Activated T-helper 9 cell treated with anti-CD3 and anti-CD28 coated beads, Interleukin-2, amount 50 U/mL, for 16 hours (primary cell): ENCODE data around the gene UBXN2A.
"Not testable (repeated sequence)": the region's sequence is repeated elsewhere in the genome, so short reads cannot be mapped to it uniquely, and the experiment has no call there.

Experiments used
- DNase-seq: peaks from one replicate; pipeline ENCODE4 v3.0.0-alpha.2; 2020; ENCODE audit warnings: low read depth

UBXN2A gene

DNA sequence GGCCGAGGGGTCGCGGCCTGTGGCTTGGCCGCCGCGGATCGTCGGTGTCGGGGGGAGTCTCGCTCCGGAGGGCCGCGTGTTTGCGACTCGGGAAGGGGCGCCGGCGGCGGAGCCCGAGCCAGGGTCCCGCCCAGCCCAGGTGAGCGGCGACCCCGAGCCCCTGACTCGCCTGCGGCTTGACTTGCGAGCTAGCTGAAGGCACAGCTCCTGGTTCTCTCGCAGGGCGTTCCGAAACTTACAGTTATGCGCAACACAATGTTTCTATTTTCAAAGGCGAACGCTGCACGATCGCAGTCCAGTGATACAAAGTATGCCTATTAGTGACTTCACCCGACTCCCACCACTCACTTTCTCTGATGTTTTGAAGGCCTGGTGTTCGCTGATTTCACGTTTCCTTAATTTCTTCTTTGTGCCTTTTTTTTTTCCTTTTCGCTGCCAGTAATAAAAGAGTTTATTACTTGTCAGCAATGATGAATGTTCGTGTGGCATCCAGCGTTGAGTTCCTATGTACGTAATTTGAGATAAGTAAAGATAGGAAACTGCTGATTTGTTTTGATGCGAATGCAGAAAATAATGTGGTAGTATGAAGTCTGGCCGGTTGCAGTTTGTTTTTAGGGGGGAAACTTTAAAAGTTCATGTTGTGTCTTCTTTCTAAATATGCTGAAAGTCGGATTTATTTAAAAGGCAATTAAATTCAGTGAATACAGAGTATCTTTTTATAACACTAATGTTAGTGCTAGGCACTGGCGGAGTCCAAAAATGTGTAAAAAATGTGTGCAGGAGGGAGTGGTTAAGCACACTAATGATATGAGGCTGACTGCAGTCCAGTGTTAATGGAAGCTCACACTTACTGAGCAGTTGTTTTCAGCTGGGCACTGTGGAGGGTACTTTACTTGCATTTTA lies 706 bp downstream of the UBXN2A start:
- DNase-seq = no peak

DNA sequence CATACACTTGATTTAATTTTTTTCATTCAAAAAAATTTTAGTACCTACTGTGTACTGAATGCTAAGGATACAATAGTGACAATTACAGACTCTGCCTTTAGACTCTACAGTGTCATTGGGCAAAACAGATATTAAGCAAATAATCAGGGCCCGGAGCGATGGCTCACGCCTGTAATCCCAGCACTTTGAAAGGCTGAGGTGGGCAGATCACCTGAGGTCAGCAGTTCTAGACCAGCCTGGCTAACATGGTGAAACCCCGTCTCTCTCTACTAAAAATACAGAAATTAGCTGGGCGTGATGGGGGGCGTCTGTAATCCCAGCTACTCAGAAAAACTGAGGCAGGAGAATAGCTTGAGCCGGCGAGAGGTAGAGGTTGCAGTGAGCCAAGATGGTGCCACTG lies 1.4 kb downstream of the UBXN2A start:
- no peak for DNase-seq

GRCh38 chr2:23943666-23944065 lies 3.4 kb downstream of the UBXN2A start:
- no peak for DNase-seq

GRCh38 chr2:23944527-23944926 lies 4.3 kb downstream of the UBXN2A start:
- DNase-seq = no peak

DNA sequence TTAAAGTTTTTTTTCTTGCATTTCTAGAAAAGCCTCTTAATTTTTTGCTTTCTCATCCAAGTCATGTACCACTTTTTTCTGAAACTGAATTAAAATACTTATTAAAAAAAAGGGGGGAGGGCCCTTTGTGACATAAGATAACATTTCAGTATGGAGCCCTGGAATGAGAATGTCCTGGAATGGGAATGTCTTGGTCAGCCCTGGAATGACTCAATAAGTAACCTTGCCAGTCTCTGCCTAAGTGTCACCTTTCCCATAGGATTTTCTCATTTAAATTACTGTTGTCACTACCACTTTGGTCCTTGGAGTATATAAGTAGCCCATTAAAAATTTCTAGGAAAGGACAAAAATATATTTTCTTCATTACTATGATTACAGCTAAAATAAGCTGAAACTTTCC lies 4.7 kb downstream of the UBXN2A start:
- no peak for DNase-seq

GRCh38 chr2:23947350-23947749 lies 7.1 kb downstream of the UBXN2A start:
- no peak for DNase-seq

GRCh38 chr2:23952558-23952957 lies 12.3 kb downstream of the UBXN2A start:
- DNase-seq = not testable (repeated sequence)

GRCh38 chr2:23953625-23954024 lies 13.4 kb downstream of the UBXN2A start:
- DNase-seq = no peak

DNA sequence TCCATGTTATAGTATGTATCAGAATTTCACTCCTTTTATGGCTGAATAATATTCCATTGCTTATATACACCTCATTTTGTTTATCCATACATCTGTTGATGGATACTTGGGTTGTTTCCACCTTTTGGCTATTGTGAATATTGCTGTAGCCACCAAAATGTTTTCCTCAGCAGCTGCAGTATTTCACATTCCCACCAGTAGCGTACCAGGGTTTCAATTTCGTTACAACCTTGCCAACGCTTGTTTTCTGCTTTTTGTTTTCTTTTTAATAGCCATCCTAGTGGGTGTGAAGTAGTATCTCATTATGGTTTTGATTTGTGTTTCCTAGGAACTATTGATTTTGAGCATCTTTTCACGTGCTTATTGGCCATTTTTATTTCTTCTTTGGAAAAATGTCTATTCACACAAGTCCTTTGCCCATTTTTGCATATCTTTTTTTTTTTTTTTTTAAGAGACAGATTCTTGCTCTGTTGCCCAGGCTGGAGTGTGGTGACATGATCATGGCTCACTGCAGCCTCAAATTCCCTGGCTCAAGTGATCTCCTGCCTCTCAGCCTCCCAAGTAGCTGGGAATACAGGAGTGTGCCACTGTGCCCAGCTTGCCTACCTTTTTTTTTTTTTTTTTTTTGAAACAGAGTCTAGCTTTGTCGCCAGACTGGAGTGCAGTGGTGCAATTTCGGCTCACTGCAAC lies 14.2 kb downstream of the UBXN2A start:
- DNase-seq = no peak

GRCh38 chr2:23967846-23968245 lies 27.6 kb downstream of the UBXN2A start:
- no peak for DNase-seq

DNA sequence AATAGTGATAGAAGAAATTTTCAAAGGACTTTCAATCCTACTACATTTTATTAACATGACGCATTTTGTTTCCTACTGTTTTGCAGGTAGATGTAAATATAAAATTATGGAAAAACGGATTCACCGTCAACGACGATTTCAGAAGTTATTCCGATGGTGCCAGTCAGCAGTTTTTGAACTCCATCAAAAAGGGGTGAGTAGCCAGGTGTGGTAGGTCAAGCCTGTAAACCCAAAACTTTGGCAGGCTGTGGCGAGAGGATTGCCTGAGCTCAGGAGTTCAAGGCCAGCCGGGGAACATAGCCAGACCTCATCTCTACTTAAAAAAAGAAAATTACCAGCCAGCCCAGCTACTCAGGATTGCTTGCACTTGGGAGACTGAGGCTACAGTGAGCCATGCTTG lies 36.6 kb downstream of the UBXN2A start:
- no peak for DNase-seq

- no peak for DNase-seq
These were observed 48.1 kb downstream of the UBXN2A start for GRCh38 chr2:23988371-23988770.

GRCh38 chr2:23992931-23993330 lies 52.7 kb downstream of the UBXN2A start:
- DNase-seq = no peak

- no peak for DNase-seq
These were observed 53.5 kb downstream of the UBXN2A start for GRCh38 chr2:23993736-23994269.

DNA sequence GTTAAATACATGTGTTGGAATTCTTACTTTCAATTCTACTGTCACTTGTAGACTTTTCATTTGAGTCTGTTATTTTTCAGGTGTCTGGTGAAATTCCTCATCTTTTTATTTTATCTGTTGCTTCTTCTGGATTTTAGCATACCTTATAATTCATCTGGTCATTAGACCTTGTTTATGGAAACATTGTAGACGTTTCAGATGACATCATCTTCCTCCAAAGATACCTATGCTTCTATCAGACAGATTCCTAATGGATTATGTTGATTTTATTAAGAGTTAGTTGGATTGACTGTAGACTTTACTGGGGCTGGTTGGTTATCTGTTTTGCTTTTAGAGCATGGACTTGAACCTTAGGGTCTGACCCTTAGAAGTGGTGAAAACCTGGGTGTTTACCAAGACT lies 54.3 kb downstream of the UBXN2A start:
- DNase-seq = no peak

- DNase-seq = no peak
These were observed 67.4 kb downstream of the UBXN2A start for GRCh38 chr2:24007693-24008092.

- no peak for DNase-seq
These were observed 68.6 kb downstream of the UBXN2A start for GRCh38 chr2:24008672-24009366.

GRCh38 chr2:24009367-24009679 lies 69.1 kb downstream of the UBXN2A start:
- no peak for DNase-seq

- DNase-seq = no peak
These were observed 69.6 kb downstream of the UBXN2A start, which contains the start of gene MFSD2B for GRCh38 chr2:24009680-24010476. MFSD2B (plus strand) TSS chr2:24010085; CDS start chr2:24010097, 12 bp downstream.

DNA sequence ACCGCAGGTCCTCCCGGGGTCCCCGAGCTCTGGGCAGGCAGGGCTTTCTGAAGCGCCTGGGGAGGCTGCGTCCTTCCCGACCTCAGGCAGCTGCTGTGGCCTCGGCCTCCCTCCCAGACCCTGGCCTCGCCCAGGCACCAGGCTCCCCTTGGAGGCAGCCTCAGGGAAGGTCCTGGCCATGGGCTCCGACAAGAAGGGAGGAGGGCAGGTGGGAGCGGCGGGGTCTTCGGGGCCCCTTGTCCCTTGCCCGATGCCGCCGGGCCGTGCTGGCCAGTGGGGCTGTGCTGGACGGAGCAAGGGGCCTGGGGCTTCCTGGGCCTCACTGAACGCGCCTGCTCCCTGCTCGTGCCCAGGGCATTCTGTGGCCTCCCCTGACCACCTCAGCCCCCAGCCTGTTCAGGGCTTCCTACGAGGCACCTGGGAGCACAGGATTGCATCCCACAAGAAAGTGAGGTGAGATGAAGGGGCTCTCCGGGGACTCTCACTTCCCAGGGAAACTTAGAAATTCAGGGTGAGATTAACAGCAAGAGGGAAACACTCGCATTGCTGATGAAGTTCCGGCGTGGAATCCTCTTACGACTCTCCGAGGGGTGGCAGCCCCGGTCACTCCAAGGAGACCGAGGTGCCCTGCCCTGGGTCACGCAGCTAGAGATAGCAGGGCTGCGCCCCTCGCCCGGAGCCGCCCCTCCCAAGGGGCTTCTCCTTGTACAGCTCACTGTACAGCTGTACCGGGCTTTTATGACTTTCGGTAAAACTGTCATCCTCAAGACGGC lies 70.4 kb downstream of the UBXN2A start:
- DNase-seq = no peak
